Measurements from ENCODE around the gene POLR2I.

POLR2I gene

GRCh38 chr19:36110487-36111199 lies 4.0 kb downstream of the POLR2I start, which contains the start of gene OVOL3:
Gene OVOL3 (plus strand): TSS chr19:36111143. CDS start chr19:36111203, 60 bp downstream.
- peaks cover 8% of the 10 kb centered on the region for H3K36me3 ChIP-seq (ENCODE audit: control insufficient read depth, low read depth, low read length)
- no peak within 1 kb of the TSS for H3K27ac ChIP-seq (ENCODE audit: low read length)
- no peak within 1 kb of the TSS for H3K9ac ChIP-seq (ENCODE audit: low read length)
- H3K4me1 ChIP-seq (ENCODE audit: control insufficient read depth, low read depth, low read length): peaks cover 6% of the 10 kb centered on the region
- H3K4me3 ChIP-seq (ENCODE audit: low read length): no peak within 1 kb of the TSS
- H3K27me3 ChIP-seq (ENCODE audit: control insufficient read depth, insufficient read depth, low read length): no peaks in the 10 kb centered on the region
- H3K9me3 ChIP-seq (ENCODE audit: control insufficient read depth, low read depth, low read length): no peaks in the 10 kb centered on the region

- H3K4me3 ChIP-seq (ENCODE audit: low read length): no peak overlapping the region
- H3K36me3 ChIP-seq (ENCODE audit: control insufficient read depth, low read depth, low read length): peaks cover 23% of the 10 kb centered on the region
- H3K9me3 ChIP-seq (ENCODE audit: control insufficient read depth, low read depth, low read length): no peaks in the 10 kb centered on the region
- no peak overlapping the region for H3K9ac ChIP-seq (ENCODE audit: low read length)
- H3K4me1 ChIP-seq (ENCODE audit: control insufficient read depth, low read depth, low read length): peaks cover 6% of the 10 kb centered on the region
- no peaks in the 10 kb centered on the region for H3K27me3 ChIP-seq (ENCODE audit: control insufficient read depth, insufficient read depth, low read length)
- H3K27ac ChIP-seq (ENCODE audit: low read length): no peak overlapping the region
These were observed 6.0 kb downstream of the POLR2I start for GRCh38 chr19:36108684-36109083.

GRCh38 chr19:36106991-36107390 lies 7.7 kb downstream of the POLR2I start:
- Histone ChIP-seq H3K27me3 (ENCODE audit: control insufficient read depth, insufficient read depth, low read length) (no peaks in the 10 kb centered on the region), H3K4me1 (ENCODE audit: control insufficient read depth, low read depth, low read length) (peaks cover 6% of the 10 kb centered on the region), H3K27ac (ENCODE audit: low read length) (no peak overlapping the region), H3K9ac (ENCODE audit: low read length) (no peak overlapping the region), H3K9me3 (ENCODE audit: control insufficient read depth, low read depth, low read length) (no peaks in the 10 kb centered on the region), H3K36me3 (ENCODE audit: control insufficient read depth, low read depth, low read length) (peaks cover 30% of the 10 kb centered on the region), H3K4me3 (ENCODE audit: low read length) (no peak overlapping the region)

GRCh38 chr19:36106441-36106840 lies 8.2 kb downstream of the POLR2I start:
- H3K36me3 ChIP-seq (ENCODE audit: control insufficient read depth, low read depth, low read length): peaks cover 35% of the 10 kb centered on the region
- no peak overlapping the region for H3K9ac ChIP-seq (ENCODE audit: low read length)
- no peaks in the 10 kb centered on the region for H3K9me3 ChIP-seq (ENCODE audit: control insufficient read depth, low read depth, low read length)
- H3K27me3 ChIP-seq (ENCODE audit: control insufficient read depth, insufficient read depth, low read length): no peaks in the 10 kb centered on the region
- no peak overlapping the region for H3K4me3 ChIP-seq (ENCODE audit: low read length)
- H3K4me1 ChIP-seq (ENCODE audit: control insufficient read depth, low read depth, low read length): peaks cover 4% of the 10 kb centered on the region
- no peak overlapping the region for H3K27ac ChIP-seq (ENCODE audit: low read length)

- Histone ChIP-seq H3K36me3 (ENCODE audit: control insufficient read depth, low read depth, low read length) (peaks cover 54% of the 10 kb centered on the region), H3K9me3 (ENCODE audit: control insufficient read depth, low read depth, low read length) (no peaks in the 10 kb centered on the region), H3K27ac (ENCODE audit: low read length) (no peak overlapping the region)
These were observed 10.7 kb downstream of the POLR2I start for GRCh38 chr19:36103842-36104552.

GRCh38 chr19:36103040-36103626 lies 11.5 kb downstream of the POLR2I start:
- Histone ChIP-seq H3K9me3 (ENCODE audit: control insufficient read depth, low read depth, low read length) (no peaks in the 10 kb centered on the region), H3K9ac (ENCODE audit: low read length) (no peak overlapping the region), H3K36me3 (ENCODE audit: control insufficient read depth, low read depth, low read length) (peaks cover 54% of the 10 kb centered on the region), H3K27me3 (ENCODE audit: control insufficient read depth, insufficient read depth, low read length) (no peaks in the 10 kb centered on the region), H3K27ac (ENCODE audit: low read length) (no peak overlapping the region), H3K4me3 (ENCODE audit: low read length) (no peak overlapping the region), H3K4me1 (ENCODE audit: control insufficient read depth, low read depth, low read length) (no peaks in the 10 kb centered on the region)

More at GRCh38 chr19:36103842-36104552, 10.7 kb downstream of the POLR2I start:
- no peaks in the 10 kb centered on the region for H3K4me1 ChIP-seq (ENCODE audit: control insufficient read depth, low read depth, low read length)
- H3K9ac ChIP-seq (ENCODE audit: low read length): no peak overlapping the region
- no peak overlapping the region for H3K4me3 ChIP-seq (ENCODE audit: low read length)
- no peaks in the 10 kb centered on the region for H3K27me3 ChIP-seq (ENCODE audit: control insufficient read depth, insufficient read depth, low read length)

GRCh38 chr19:36101550-36102327 lies 12.9 kb downstream of the POLR2I start:
- Histone ChIP-seq H3K4me1 (ENCODE audit: control insufficient read depth, low read depth, low read length) (no peaks in the 10 kb centered on the region), H3K9me3 (ENCODE audit: control insufficient read depth, low read depth, low read length) (no peaks in the 10 kb centered on the region), H3K27me3 (ENCODE audit: control insufficient read depth, insufficient read depth, low read length) (no peaks in the 10 kb centered on the region), H3K9ac (ENCODE audit: low read length) (no peak overlapping the region), H3K27ac (ENCODE audit: low read length) (no peak overlapping the region), H3K4me3 (ENCODE audit: low read length) (no peak overlapping the region), H3K36me3 (ENCODE audit: control insufficient read depth, low read depth, low read length) (peaks cover 62% of the 10 kb centered on the region)

- H3K36me3 ChIP-seq (ENCODE audit: control insufficient read depth, low read depth, low read length): peaks cover 68% of the 10 kb centered on the region
- no peak overlapping the region for H3K27ac ChIP-seq (ENCODE audit: low read length)
These were observed 14.2 kb downstream of the POLR2I start for GRCh38 chr19:36100476-36100875.

GRCh38 chr19:36099166-36099785 lies 15.4 kb downstream of the POLR2I start:
- no peak overlapping the region for H3K4me3 ChIP-seq (ENCODE audit: low read length)
- H3K36me3 ChIP-seq (ENCODE audit: control insufficient read depth, low read depth, low read length): peaks cover 69% of the 10 kb centered on the region
- H3K4me1 ChIP-seq (ENCODE audit: control insufficient read depth, low read depth, low read length): no peaks in the 10 kb centered on the region
- no peaks in the 10 kb centered on the region for H3K9me3 ChIP-seq (ENCODE audit: control insufficient read depth, low read depth, low read length)
- no peak overlapping the region for H3K9ac ChIP-seq (ENCODE audit: low read length)
- no peaks in the 10 kb centered on the region for H3K27me3 ChIP-seq (ENCODE audit: control insufficient read depth, insufficient read depth, low read length)
- H3K27ac ChIP-seq (ENCODE audit: low read length): no peak overlapping the region

More at GRCh38 chr19:36100476-36100875, 14.2 kb downstream of the POLR2I start:
- H3K4me3 ChIP-seq (ENCODE audit: low read length): no peak overlapping the region
- H3K9me3 ChIP-seq (ENCODE audit: control insufficient read depth, low read depth, low read length): no peaks in the 10 kb centered on the region
- no peaks in the 10 kb centered on the region for H3K27me3 ChIP-seq (ENCODE audit: control insufficient read depth, insufficient read depth, low read length)
- H3K9ac ChIP-seq (ENCODE audit: low read length): no peak overlapping the region
- H3K4me1 ChIP-seq (ENCODE audit: control insufficient read depth, low read depth, low read length): no peaks in the 10 kb centered on the region

GRCh38 chr19:36097036-36097435 lies 17.6 kb downstream of the POLR2I start:
- Histone ChIP-seq H3K9me3 (ENCODE audit: control insufficient read depth, low read depth, low read length) (no peaks in the 10 kb centered on the region), H3K27ac (ENCODE audit: low read length) (no peak overlapping the region), H3K36me3 (ENCODE audit: control insufficient read depth, low read depth, low read length) (peaks cover 69% of the 10 kb centered on the region), H3K4me3 (ENCODE audit: low read length) (no peak overlapping the region), H3K9ac (ENCODE audit: low read length) (no peak overlapping the region), H3K4me1 (ENCODE audit: control insufficient read depth, low read depth, low read length) (no peaks in the 10 kb centered on the region), H3K27me3 (ENCODE audit: control insufficient read depth, insufficient read depth, low read length) (no peaks in the 10 kb centered on the region)

- Histone ChIP-seq H3K27me3 (ENCODE audit: control insufficient read depth, insufficient read depth, low read length) (no peaks in the 10 kb centered on the region), H3K4me1 (ENCODE audit: control insufficient read depth, low read depth, low read length) (no peaks in the 10 kb centered on the region), H3K4me3 (ENCODE audit: low read length) (no peak overlapping the region), H3K27ac (ENCODE audit: low read length) (no peak overlapping the region), H3K9ac (ENCODE audit: low read length) (no peak overlapping the region), H3K9me3 (ENCODE audit: control insufficient read depth, low read depth, low read length) (no peaks in the 10 kb centered on the region), H3K36me3 (ENCODE audit: control insufficient read depth, low read depth, low read length) (peaks cover 77% of the 10 kb centered on the region)
These were observed 21.0 kb downstream of the POLR2I start for GRCh38 chr19:36093687-36094086.
